HEK293 (cell line): ENCODE results near the gene NFAT5.

Experiments used
- CTCF ChIA-PET: fragments of 350-600 bp; formaldehyde crosslinking; extraction: SDS; loops from one replicate; lab custom pipeline; 2021; ENCODE audit warnings: antibody characterized with exemption; lab: Yijun Ruan, JAX
- POLR2A ChIA-PET: fragments of 300-600 bp; formaldehyde crosslinking; extraction: SDS; loops from one replicate; lab custom pipeline; 2020; ENCODE audit warnings: antibody characterized with exemption, inconsistent platforms; lab: Yijun Ruan, JAX
- H3K27ac ChIP-seq: fragments of 200-500 bp; sonication (Bioruptor generic); 2 replicates; pipeline ENCODE4 v1.5.1; 2014; ENCODE audit warnings: low read depth, low read length, control low read depth, inconsistent platforms; ENCODE audit errors: extremely low read depth
- H3K36me3 ChIP-seq, 2 experiments: fragments of 200-500 bp in 1 of 2; sonication (Bioruptor generic) in 1 of 2; 1 replicate in 1 of 2; 2 replicates in 1 of 2; pipeline ENCODE4 v1.5.1; 2014 to 2017; ENCODE audit warnings: inconsistent platforms in 2 of 2, low read length in 2 of 2; ENCODE audit not compliant: control insufficient read depth in 2 of 2, insufficient read depth in 1 of 2
- H3K4me1 ChIP-seq: fragments of 200-500 bp; sonication (Bioruptor generic); 2 replicates; pipeline ENCODE4 v1.5.1; 2014; ENCODE audit warnings: mild to moderate bottlenecking, low read length, inconsistent platforms; ENCODE audit not compliant: control insufficient read depth, insufficient read depth
- H3K4me3 ChIP-seq: 2 replicates; pipeline ENCODE4 v1.5.1; 2011; ENCODE audit warnings: low read depth, mild to moderate bottlenecking, control low read depth, low read length, moderate library complexity
- H3K9me3 ChIP-seq: fragments of 200-500 bp; sonication (Bioruptor generic); 2 replicates; pipeline ENCODE4 v1.5.1; 2014; ENCODE audit warnings: low read depth, low read length, inconsistent platforms; ENCODE audit not compliant: control insufficient read depth, insufficient read depth
- GFI1B ChIP-seq: fragments of 450-650 bp; formaldehyde crosslinking; IDR thresholded peaks from 2 replicates; pipeline ENCODE4 v1.5.1; 2016; ENCODE audit warnings: missing biosample characterization, missing genetic modification characterization
- KLF1 ChIP-seq: fragments of 450-650 bp; formaldehyde crosslinking; IDR thresholded peaks from 2 replicates; pipeline ENCODE4 v1.5.1; 2016; ENCODE audit warnings: missing biosample characterization, missing genetic modification characterization
- KLF7 ChIP-seq: fragments of 450-650 bp; formaldehyde crosslinking; IDR thresholded peaks from 2 replicates; pipeline ENCODE4 v1.5.1; 2016; ENCODE audit warnings: missing biosample characterization, missing genetic modification characterization, borderline replicate concordance
- MYNN ChIP-seq: fragments of 450-650 bp; formaldehyde crosslinking; IDR thresholded peaks from 2 replicates; pipeline ENCODE4 v1.5.1; 2016; ENCODE audit warnings: missing biosample characterization, missing genetic modification characterization, borderline replicate concordance
- MZF1 ChIP-seq: fragments of 450-650 bp; formaldehyde crosslinking; IDR thresholded peaks from 2 replicates; pipeline ENCODE4 v1.5.1; 2017; ENCODE audit warnings: missing biosample characterization, missing genetic modification characterization, borderline replicate concordance
- OVOL3 ChIP-seq: fragments of 450-650 bp; formaldehyde crosslinking; IDR thresholded peaks from 2 replicates; pipeline ENCODE4 v1.5.1; 2016; ENCODE audit warnings: missing biosample characterization, missing genetic modification characterization
- ZBTB17 ChIP-seq: fragments of 450-650 bp; formaldehyde crosslinking; IDR thresholded peaks from 2 replicates; pipeline ENCODE4 v1.5.1; 2016; ENCODE audit warnings: missing biosample characterization, missing genetic modification characterization
- ZBTB20 ChIP-seq: fragments of 450-650 bp; formaldehyde crosslinking; IDR thresholded peaks from 2 replicates; pipeline ENCODE4 v1.5.1; 2016; ENCODE audit warnings: missing biosample characterization, missing genetic modification characterization
- ZFP69B ChIP-seq: fragments of 450-650 bp; formaldehyde crosslinking; IDR thresholded peaks from 2 replicates; pipeline ENCODE4 v1.5.1; 2016; ENCODE audit warnings: missing biosample characterization, missing genetic modification characterization
- ZNF10 ChIP-seq: fragments of 450-650 bp; formaldehyde crosslinking; IDR thresholded peaks from 2 replicates; pipeline ENCODE4 v1.5.1; 2017; ENCODE audit warnings: missing biosample characterization, missing genetic modification characterization
- ZNF157 ChIP-seq: fragments of 450-650 bp; formaldehyde crosslinking; IDR thresholded peaks from 2 replicates; pipeline ENCODE4 v1.5.1; 2016; ENCODE audit warnings: missing biosample characterization, missing genetic modification characterization
- ZNF174 ChIP-seq: fragments of 450-650 bp; formaldehyde crosslinking; IDR thresholded peaks from 2 replicates; pipeline ENCODE4 v1.5.0; 2017; ENCODE audit warnings: missing biosample characterization, mild to moderate bottlenecking, missing genetic modification characterization
- ZNF2 ChIP-seq: fragments of 450-650 bp; formaldehyde crosslinking; IDR thresholded peaks from 2 replicates; pipeline ENCODE4 v1.5.1; 2016; ENCODE audit warnings: missing biosample characterization, missing genetic modification characterization
- ZNF274 ChIP-seq, 2 experiments: fragments of 200-500 bp in 1 of 2; fragments of 450-650 bp in 1 of 2; sonication (Bioruptor generic) in 1 of 2; formaldehyde crosslinking in 1 of 2; IDR thresholded peaks; 2 replicates each; pipeline versions ENCODE4 v1.5.1 to v1.6.1; 2014 to 2016; ENCODE audit warnings: borderline replicate concordance in 1 of 2, inconsistent platforms in 1 of 2, low read length in 1 of 2, missing biosample characterization in 1 of 2, missing genetic modification characterization in 1 of 2
- ZNF311 ChIP-seq: fragments of 450-650 bp; formaldehyde crosslinking; IDR thresholded peaks from 2 replicates; pipeline ENCODE4 v1.5.1; 2017; ENCODE audit warnings: missing biosample characterization, missing genetic modification characterization, borderline replicate concordance
- ZNF394 ChIP-seq: fragments of 450-650 bp; formaldehyde crosslinking; IDR thresholded peaks from 2 replicates; pipeline ENCODE4 v1.5.1; 2016; ENCODE audit warnings: missing biosample characterization, missing genetic modification characterization, mild to moderate bottlenecking, moderate library complexity, borderline replicate concordance
- ZNF48 ChIP-seq: fragments of 450-650 bp; formaldehyde crosslinking; IDR thresholded peaks from 2 replicates; pipeline ENCODE4 v1.5.1; 2016; ENCODE audit warnings: missing biosample characterization, missing genetic modification characterization
- ZNF510 ChIP-seq: fragments of 450-650 bp; formaldehyde crosslinking; IDR thresholded peaks from 2 replicates; pipeline ENCODE4 v1.5.1; 2018; ENCODE audit warnings: mild to moderate bottlenecking, missing genetic modification characterization, missing biosample characterization; ENCODE audit not compliant: insufficient replicate concordance
- ZNF548 ChIP-seq: fragments of 450-650 bp; formaldehyde crosslinking; IDR thresholded peaks from 2 replicates; pipeline ENCODE4 v1.5.1; 2016; ENCODE audit warnings: missing biosample characterization, missing genetic modification characterization
- ZNF596 ChIP-seq: fragments of 450-650 bp; IDR thresholded peaks from 2 replicates; pipeline ENCODE4 v1.5.0; 2018; ENCODE audit warnings: missing biosample characterization, mild to moderate bottlenecking, missing genetic modification characterization, moderate library complexity
- ZNF660 ChIP-seq: fragments of 450-650 bp; IDR thresholded peaks from 2 replicates; pipeline ENCODE4 v1.5.1; 2018; ENCODE audit warnings: missing biosample characterization, mild to moderate bottlenecking, missing genetic modification characterization
- ZNF701 ChIP-seq: fragments of 450-650 bp; formaldehyde crosslinking; IDR thresholded peaks from 2 replicates; pipeline ENCODE4 v1.5.1; 2016; ENCODE audit warnings: missing biosample characterization, missing genetic modification characterization
- ZNF747 ChIP-seq: fragments of 450-650 bp; formaldehyde crosslinking; IDR thresholded peaks from 2 replicates; pipeline ENCODE4 v1.5.1; 2016; ENCODE audit warnings: missing biosample characterization, missing genetic modification characterization
- ZNF792 ChIP-seq: fragments of 450-650 bp; formaldehyde crosslinking; IDR thresholded peaks from 2 replicates; pipeline ENCODE4 v1.5.1; 2016; ENCODE audit warnings: missing biosample characterization, missing genetic modification characterization
- ZXDB ChIP-seq: fragments of 450-650 bp; formaldehyde crosslinking; IDR thresholded peaks from 2 replicates; pipeline ENCODE4 v1.5.1; 2016; ENCODE audit warnings: missing biosample characterization, missing genetic modification characterization
- TF ChIP-seq, protein P1 (sequence below): fragments of 450-650 bp; formaldehyde crosslinking; IDR thresholded peaks from 2 replicates; pipeline ENCODE4 v1.5.1; 2017; ENCODE audit warnings: missing biosample characterization, missing genetic modification characterization
- TF ChIP-seq, protein P2 (sequence below): fragments of 450-650 bp; formaldehyde crosslinking; IDR thresholded peaks from 2 replicates; pipeline ENCODE4 v1.5.1; 2016; ENCODE audit warnings: missing biosample characterization, missing genetic modification characterization
- TF ChIP-seq, protein P3 (sequence below): fragments of 450-650 bp; formaldehyde crosslinking; IDR thresholded peaks from 2 replicates; pipeline ENCODE4 v1.5.1; 2016; ENCODE audit warnings: missing biosample characterization, missing genetic modification characterization

Gene NFAT5

DNA sequence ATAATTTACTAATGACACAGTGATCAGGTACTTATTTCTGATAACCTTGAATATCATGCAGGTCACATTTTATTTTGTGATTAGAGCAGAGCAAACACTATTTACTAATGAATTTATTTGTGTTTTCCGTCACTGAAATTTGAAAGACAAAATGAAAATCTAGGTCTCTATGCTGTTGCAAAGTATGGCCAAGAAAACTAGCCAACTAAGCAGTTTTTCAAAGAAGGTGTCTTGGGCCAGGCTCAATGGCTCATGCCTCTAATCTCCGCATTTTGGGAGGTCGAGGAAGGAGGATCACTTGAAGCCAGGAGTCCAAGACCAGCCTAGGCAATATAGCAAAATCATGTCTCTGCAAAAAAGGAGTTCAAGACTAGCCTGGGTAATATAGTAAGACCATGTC is 3.0 kb upstream of the NFAT5 start:
- Histone ChIP-seq H3K27ac (no peak overlapping the region), H3K4me3 (no peak overlapping the region), H3K9me3 (no peaks in the 10 kb centered on the region)
- ChIA-PET POLR2A (no interaction called here), CTCF (interaction anchor here (0.7 kb wide), 1 partner anchor 306 kb away, joined by 4 read pairs; no protein-coding TSS in a partner anchor)
- TF ChIP-seq KLF7 (tag by site-specific recombination) (no peak), ZNF747 (tag by site-specific recombination) (no peak), ZNF548 (no peak), ZNF792 (no peak), ZNF394 (tag by site-specific recombination) (no peak), ZNF311 (tag by site-specific recombination) (no peak), ZNF174 (tag by site-specific recombination) (no peak), ZNF701 (tag by site-specific recombination) (no peak), KLF1 (tag by site-specific recombination) (no peak), ZFP69B (tag by site-specific recombination) (no peak), ZNF2 (tag by site-specific recombination) (no peak), ZNF10 (tag by site-specific recombination) (no peak), OVOL3 (tag by site-specific recombination) (no peak), ZNF510 (tag by site-specific recombination) (no peak)
- TF ChIP-seq, protein P1, sequence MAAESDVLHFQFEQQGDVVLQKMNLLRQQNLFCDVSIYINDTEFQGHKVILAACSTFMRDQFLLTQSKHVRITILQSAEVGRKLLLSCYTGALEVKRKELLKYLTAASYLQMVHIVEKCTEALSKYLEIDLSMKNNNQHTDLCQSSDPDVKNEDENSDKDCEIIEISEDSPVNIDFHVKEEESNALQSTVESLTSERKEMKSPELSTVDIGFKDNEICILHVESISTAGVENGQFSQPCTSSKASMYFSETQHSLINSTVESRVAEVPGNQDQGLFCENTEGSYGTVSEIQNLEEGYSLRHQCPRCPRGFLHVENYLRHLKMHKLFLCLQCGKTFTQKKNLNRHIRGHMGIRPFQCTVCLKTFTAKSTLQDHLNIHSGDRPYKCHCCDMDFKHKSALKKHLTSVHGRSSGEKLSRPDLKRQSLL (tag by site-specific recombination): no peak
- TF ChIP-seq, protein P2, sequence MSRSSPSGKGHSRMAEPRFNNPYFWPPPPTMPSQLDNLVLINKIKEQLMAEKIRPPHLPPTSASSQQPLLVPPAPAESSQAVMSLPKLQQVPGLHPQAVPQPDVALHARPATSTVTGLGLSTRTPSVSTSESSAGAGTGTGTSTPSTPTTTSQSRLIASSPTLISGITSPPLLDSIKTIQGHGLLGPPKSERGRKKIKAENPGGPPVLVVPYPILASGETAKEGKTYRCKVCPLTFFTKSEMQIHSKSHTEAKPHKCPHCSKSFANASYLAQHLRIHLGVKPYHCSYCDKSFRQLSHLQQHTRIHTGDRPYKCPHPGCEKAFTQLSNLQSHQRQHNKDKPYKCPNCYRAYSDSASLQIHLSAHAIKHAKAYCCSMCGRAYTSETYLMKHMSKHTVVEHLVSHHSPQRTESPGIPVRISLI: no peak
- TF ChIP-seq, all 188 proteins: peak for 0
- Histone ChIP-seq H3K36me3 (no peaks in the 10 kb centered on the region), H3K4me1 (peaks cover 7% of the 10 kb centered on the region)

DNA sequence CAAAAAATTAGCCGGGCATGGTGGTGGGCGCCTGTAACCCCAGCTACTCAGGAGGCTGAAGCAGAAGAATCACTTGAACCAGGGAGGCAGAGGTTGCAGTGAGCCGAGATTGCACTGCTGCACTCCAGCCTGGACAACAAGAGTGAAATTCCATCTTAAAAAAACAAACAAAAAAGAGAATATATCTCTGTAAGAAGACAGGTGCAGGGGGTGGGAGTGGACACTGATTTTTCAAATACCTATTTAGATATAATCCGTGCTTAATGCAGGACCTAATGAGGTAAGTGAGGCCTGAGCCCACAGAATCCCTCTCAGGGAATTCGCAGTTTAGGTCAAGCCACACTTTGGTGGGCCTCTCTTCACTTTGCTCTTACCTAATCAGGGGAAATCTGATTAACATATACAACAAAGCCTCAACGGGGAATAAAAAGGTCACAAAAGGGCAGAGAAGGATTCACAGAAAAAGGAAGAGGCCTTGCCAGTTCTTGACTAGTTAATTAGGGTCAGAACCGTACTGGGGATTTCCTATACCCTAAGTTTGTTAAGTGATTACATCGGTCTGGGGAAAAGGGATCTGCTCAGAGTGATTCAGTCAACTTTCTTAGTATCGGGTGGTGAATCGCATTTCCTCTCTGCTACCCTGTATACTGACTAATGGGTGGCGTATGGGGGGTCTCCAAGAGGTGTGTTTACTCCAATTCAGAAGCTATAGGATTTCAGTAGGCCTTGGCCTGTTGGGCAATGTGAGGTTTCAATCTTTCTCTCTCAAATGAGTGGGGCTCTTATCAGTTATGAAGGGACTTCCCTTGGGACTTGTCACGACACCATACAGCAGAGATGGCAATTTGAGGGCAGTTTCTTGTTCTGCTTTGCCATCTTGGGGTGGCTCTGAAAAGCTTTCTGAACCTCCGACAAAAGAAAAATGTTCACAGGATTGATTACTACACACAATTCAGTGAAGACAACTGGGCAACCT is 1.9 kb upstream of the NFAT5 start:
- peak overlapping the region; percentile 51 for H3K27ac ChIP-seq
- CTCF ChIA-PET: interaction anchor here (0.6 to 1.4 kb wide), 4 partner anchors 16 to 1084 kb away, joined by 3 to 5 read pairs (median 4); no protein-coding TSS in a partner anchor
- TF ChIP-seq ZNF660 (0 out of 2 replicates have a peak, but pooled peaks have one; percentile 22), ZNF596 (tag by site-specific recombination) (no peak), GFI1B (tag by site-specific recombination) (peak; percentile 69), ZNF157 (tag by site-specific recombination) (no peak), ZNF48 (no peak), ZBTB17 (tag by site-specific recombination) (peak; percentile 55; the same call in 1 of the 2 replicates), ZXDB (tag by site-specific recombination) (0 out of 2 replicates have a peak, but pooled peaks have one; percentile 14), ZNF274 (IDR thresholded peaks at IDR 0.05; ENCODE audit: low read length) (no peak), ZNF274 (tag by site-specific recombination; IDR thresholded peaks at IDR 0.05; ENCODE audit: borderline replicate concordance) (no peak), ZNF10 (tag by site-specific recombination) (peak; percentile 96), MYNN (tag by site-specific recombination) (no peak), MZF1 (peak; percentile 86), ZBTB20 (tag by site-specific recombination) (peak; percentile 46)
- TF ChIP-seq, protein P3, sequence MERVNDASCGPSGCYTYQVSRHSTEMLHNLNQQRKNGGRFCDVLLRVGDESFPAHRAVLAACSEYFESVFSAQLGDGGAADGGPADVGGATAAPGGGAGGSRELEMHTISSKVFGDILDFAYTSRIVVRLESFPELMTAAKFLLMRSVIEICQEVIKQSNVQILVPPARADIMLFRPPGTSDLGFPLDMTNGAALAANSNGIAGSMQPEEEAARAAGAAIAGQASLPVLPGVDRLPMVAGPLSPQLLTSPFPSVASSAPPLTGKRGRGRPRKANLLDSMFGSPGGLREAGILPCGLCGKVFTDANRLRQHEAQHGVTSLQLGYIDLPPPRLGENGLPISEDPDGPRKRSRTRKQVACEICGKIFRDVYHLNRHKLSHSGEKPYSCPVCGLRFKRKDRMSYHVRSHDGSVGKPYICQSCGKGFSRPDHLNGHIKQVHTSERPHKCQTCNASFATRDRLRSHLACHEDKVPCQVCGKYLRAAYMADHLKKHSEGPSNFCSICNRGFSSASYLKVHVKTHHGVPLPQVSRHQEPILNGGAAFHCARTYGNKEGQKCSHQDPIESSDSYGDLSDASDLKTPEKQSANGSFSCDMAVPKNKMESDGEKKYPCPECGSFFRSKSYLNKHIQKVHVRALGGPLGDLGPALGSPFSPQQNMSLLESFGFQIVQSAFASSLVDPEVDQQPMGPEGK (tag by site-specific recombination): peak; percentile 40; the same call in 1 of the 2 replicates

More for the DNA sequence above, 1.9 kb upstream of the NFAT5 start:
- H3K9me3 ChIP-seq: no peaks in the 10 kb centered on the region
- peaks cover 0 to 5% of the 10 kb centered on the region in 2 experiments; a peak in 1 of 3 replicates for H3K36me3 ChIP-seq
- peaks cover 7% of the 10 kb centered on the region for H3K4me1 ChIP-seq
- H3K4me3 ChIP-seq: no peak overlapping the region
- POLR2A ChIA-PET: interaction anchor here (0.5 to 1.8 kb wide), 5 partner anchors 11 to 211 kb away, joined by 3 to 7 read pairs (median 3); partner anchors contain the start of gene NOB1
